Activated gamma-delta T cell treated with anti-CD3 and anti-CD28 coated beads, Interleukin-2, amount 50 U/mL, for 16 hours (primary cell): ENCODE measurements around the gene DLGAP1.
"Not testable (repeated sequence)": the region's sequence is repeated elsewhere in the genome, so short reads cannot be mapped to it uniquely, and the experiment has no call there.

Source experiments
- DNase-seq: peaks from one replicate; pipeline ENCODE4 v3.0.0-alpha.2; 2020; ENCODE audit warnings: low read depth

Gene DLGAP1

GRCh38 chr18:3720818-3721545, 734.1 kb downstream of the DLGAP1 start:
- no peak for DNase-seq

- no peak for DNase-seq
These were observed 734.9 kb downstream of the DLGAP1 start for GRCh38 chr18:3720159-3720558.

- DNase-seq, result no peak
These were observed 737.6 kb downstream of the DLGAP1 start for GRCh38 chr18:3717376-3718025.

GRCh38 chr18:3716116-3716660, 738.9 kb downstream of the DLGAP1 start:
- no peak for DNase-seq

GRCh38 chr18:3715231-3716080, 739.7 kb downstream of the DLGAP1 start:
- DNase-seq, result no peak

- no peak for DNase-seq
These were observed 741.4 kb downstream of the DLGAP1 start for GRCh38 chr18:3713708-3714107.

- no peak for DNase-seq
These were observed 741.9 kb downstream of the DLGAP1 start for GRCh38 chr18:3713166-3713565.

- no peak for DNase-seq
These were observed 742.6 kb downstream of the DLGAP1 start for GRCh38 chr18:3712491-3712890.

- no peak for DNase-seq
These were observed 744.3 kb downstream of the DLGAP1 start for GRCh38 chr18:3710712-3711301.

- DNase-seq, result no peak
These were observed 745.9 kb downstream of the DLGAP1 start for GRCh38 chr18:3709205-3709604.

GRCh38 chr18:3706279-3707097, 748.6 kb downstream of the DLGAP1 start:
- no peak for DNase-seq

GRCh38 chr18:3704556-3705344, 750.4 kb downstream of the DLGAP1 start:
- DNase-seq, result no peak

- no peak for DNase-seq
These were observed 751.4 kb downstream of the DLGAP1 start for GRCh38 chr18:3703732-3704176.

GRCh38 chr18:3699707-3700567, 755.2 kb downstream of the DLGAP1 start:
- DNase-seq, result not testable (repeated sequence)

- not testable (repeated sequence) for DNase-seq
These were observed 760.9 kb downstream of the DLGAP1 start for GRCh38 chr18:3694030-3694778.

- no peak for DNase-seq
These were observed 761.7 kb downstream of the DLGAP1 start for GRCh38 chr18:3693410-3693809.

GRCh38 chr18:3692691-3693090, 762.4 kb downstream of the DLGAP1 start:
- DNase-seq, result no peak

GRCh38 chr18:3692113-3692621, 762.9 kb downstream of the DLGAP1 start:
- no peak for DNase-seq
